RWPE1 (cell line): ENCODE data around the gene DEDD.

Source experiments
- CTCF ChIA-PET: fragments of 350-600 bp; sonication (Branson Sonifier 250); formaldehyde crosslinking; extraction: SDS; loops from one replicate; lab custom pipeline; 2021; lab: Yijun Ruan, JAX
- POLR2A ChIA-PET: fragments of 400-600 bp; formaldehyde crosslinking; extraction: SDS; loops from one replicate; lab custom pipeline; 2020; ENCODE audit warnings: antibody characterized with exemption; ENCODE audit not compliant: low non-redundant PET; lab: Yijun Ruan, JAX
- DNase-seq: peaks from one replicate; pipeline ENCODE4 v3.0.0; 2012; ENCODE audit warnings: low spot score
- H3K27ac ChIP-seq: fragments of 450-650 bp; 2 replicates; pipeline ENCODE4 v1.5.1; 2017
- CTCF ChIP-seq: fragments of 450-650 bp; conservative IDR thresholded peaks from 2 replicates; pipeline ENCODE4 v1.5.1; 2017; ENCODE audit warnings: low read depth, mild to moderate bottlenecking

Gene DEDD

GRCh38 chr1:161088587-161089110 is 43.8 kb downstream of the DEDD start:
- H3K27ac ChIP-seq, result no peak overlapping the region
- ChIA-PET POLR2A (interaction anchor here (1.4 kb wide), 1 partner anchor 43 kb away, joined by 3 read pairs; the partner anchor contains the start of gene USF1), CTCF (interaction anchor here (0.5 to 1.7 kb wide), 6 partner anchors 8 to 334 kb away, joined by 3 to 10 read pairs (median 3); no protein-coding TSS in a partner anchor)
- peak; percentile 69 for DNase-seq
- no peak for TF ChIP-seq CTCF

- DNase-seq, result no peak
- CTCF ChIA-PET, result interaction anchor here (0.7 to 1.2 kb wide), 2 partner anchors 15 to 97 kb away, joined by 4 to 5 read pairs; no protein-coding TSS in a partner anchor
- no peak for TF ChIP-seq CTCF
- POLR2A ChIA-PET, result interaction anchor here (0.6 kb wide), 1 partner anchor 70 kb away, joined by 3 read pairs; no protein-coding TSS in a partner anchor
- no peak overlapping the region for H3K27ac ChIP-seq
Observed at GRCh38 chr1:161086457-161086856, 46.0 kb downstream of the DEDD start.

GRCh38 chr1:161085165-161085564 is 47.3 kb downstream of the DEDD start:
- POLR2A ChIA-PET, result interaction anchor here (0.5 to 0.6 kb wide), 2 partner anchors 18 to 677 kb away, joined by 4 to 5 read pairs; no protein-coding TSS in a partner anchor
- no peak for TF ChIP-seq CTCF
- peak overlapping the region; percentile 2; the same call in 1 of the 2 replicates for H3K27ac ChIP-seq
- DNase-seq, result no peak
- CTCF ChIA-PET, result interaction anchor here (0.6 to 1.8 kb wide), 4 partner anchors 9 to 126 kb away, joined by 3 to 5 read pairs (median 5); partner anchors contain the start of gene KLHDC9

- CTCF ChIA-PET, result interaction anchor here (0.6 to 1.8 kb wide), 6 partner anchors 8 to 126 kb away, joined by 3 to 11 read pairs (median 5); partner anchors contain the start of gene KLHDC9
- no peak for DNase-seq
- POLR2A ChIA-PET, result interaction anchor here (0.5 kb wide), 1 partner anchor 676 kb away, joined by 4 read pairs; no protein-coding TSS in a partner anchor
- TF ChIP-seq CTCF, result no peak
- H3K27ac ChIP-seq, result peak overlapping the region; percentile 80
Observed at GRCh38 chr1:161084597-161084988, 47.9 kb downstream of the DEDD start.

- ChIA-PET POLR2A (interaction anchor here (0.5 kb wide), 1 partner anchor 40 kb away, joined by 5 read pairs; no protein-coding TSS in a partner anchor), CTCF (interaction anchor here (0.6 to 1.8 kb wide), 5 partner anchors 13 to 125 kb away, joined by 3 to 11 read pairs (median 5); partner anchors contain the start of gene KLHDC9)
- H3K27ac ChIP-seq, result peak overlapping the region; percentile 80
Observed at GRCh38 chr1:161083748-161084596, 48.5 kb downstream of the DEDD start.

More at GRCh38 chr1:161083748-161084596, 48.5 kb downstream of the DEDD start:
- no peak for TF ChIP-seq CTCF
- no peak for DNase-seq
